Stimulated activated CD8-positive, alpha-beta memory T cell treated with anti-CD3 and anti-CD28 coated beads, Interleukin-12 subunit alpha, Interleukin-12 subunit beta, amount 100 ng/mL, for 1 hour (primary cell): ENCODE data around the gene IRF5.

Experiments used
- DNase-seq: peaks from one replicate; pipeline ENCODE4 v3.0.0-alpha.2; 2020; ENCODE audit warnings: low read depth

Gene IRF5, protein sequence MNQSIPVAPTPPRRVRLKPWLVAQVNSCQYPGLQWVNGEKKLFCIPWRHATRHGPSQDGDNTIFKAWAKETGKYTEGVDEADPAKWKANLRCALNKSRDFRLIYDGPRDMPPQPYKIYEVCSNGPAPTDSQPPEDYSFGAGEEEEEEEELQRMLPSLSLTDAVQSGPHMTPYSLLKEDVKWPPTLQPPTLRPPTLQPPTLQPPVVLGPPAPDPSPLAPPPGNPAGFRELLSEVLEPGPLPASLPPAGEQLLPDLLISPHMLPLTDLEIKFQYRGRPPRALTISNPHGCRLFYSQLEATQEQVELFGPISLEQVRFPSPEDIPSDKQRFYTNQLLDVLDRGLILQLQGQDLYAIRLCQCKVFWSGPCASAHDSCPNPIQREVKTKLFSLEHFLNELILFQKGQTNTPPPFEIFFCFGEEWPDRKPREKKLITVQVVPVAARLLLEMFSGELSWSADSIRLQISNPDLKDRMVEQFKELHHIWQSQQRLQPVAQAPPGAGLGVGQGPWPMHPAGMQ

GRCh38 chr7:128937647-128938543 is at the start of gene IRF5:
Gene IRF5, plus strand, starts transcription at chr7:128937927. Its CDS starts 4,155 bp downstream, at chr7:128942082.
- no peak for DNase-seq

DNA sequence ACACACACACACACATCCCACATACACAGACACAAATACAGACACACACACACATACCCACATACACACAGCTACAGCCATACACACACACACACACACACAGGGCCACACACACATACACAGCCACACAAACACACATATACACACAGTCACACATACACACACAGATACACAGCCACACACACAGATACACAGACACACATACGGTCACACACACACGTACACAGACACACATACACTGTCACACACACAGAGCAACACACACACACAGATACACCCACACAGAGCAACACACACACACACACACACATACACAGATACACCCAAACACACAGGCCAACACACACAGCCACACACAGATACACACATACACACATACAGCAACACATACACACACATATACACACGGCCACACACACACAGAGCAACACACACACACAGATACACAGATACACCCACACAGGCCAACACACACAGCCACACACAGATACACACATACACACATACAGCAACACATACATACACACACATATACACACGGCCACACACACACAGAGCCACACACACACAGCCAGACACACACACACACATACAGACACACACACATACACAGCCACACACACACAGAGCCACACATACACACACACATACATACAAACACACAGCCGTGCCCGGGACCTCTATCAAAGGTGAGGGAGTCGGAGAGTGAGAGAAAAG is 49.5 kb upstream of the IRF5 start:
- no peak for DNase-seq

- no peak for DNase-seq
Observed at GRCh38 chr7:128888756-128889095, 49.0 kb upstream of the IRF5 start.

- no peak for DNase-seq
Observed at GRCh38 chr7:128889121-128889520, 48.6 kb upstream of the IRF5 start.

DNA sequence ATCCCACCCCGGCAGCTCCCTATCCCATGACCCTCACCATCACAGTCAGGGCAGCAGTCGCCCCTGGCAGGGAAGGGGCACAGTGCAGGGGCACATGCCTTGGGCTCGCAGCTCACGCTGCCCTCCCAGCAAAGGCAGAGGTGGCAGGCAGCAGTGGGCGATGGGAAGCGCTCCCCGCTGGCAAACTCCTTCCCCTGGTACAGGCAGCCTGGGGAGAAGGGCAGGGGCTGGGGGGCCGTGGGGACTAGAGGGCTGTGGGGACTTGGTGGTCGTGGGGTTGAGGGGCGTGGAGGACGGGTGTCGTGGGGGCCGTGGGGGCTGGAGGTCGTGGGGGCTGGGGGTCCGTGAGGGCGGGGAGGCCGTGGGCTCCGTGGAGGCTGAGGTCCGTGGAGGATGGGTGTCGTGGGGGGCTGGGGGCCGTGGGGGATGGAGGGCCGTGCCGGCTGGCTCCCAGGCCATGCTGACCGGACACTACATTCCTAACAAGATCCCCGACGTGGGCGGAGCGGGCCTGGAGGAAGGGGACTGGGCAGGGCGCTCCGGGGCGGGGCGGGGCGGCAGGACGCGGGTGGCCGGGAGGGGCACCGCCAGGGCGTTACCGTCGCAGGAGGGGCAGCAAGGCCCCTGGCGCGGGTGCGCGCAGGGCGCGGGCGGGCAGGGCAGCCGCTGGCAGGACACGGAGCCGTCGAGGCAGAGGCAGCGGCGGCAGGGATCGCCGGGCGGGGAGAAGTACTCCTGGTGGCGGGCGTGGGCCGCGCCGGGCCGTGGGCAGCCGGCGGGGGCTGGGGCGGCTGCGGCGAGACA is 47.2 kb upstream of the IRF5 start:
- DNase-seq = no peak

DNA sequence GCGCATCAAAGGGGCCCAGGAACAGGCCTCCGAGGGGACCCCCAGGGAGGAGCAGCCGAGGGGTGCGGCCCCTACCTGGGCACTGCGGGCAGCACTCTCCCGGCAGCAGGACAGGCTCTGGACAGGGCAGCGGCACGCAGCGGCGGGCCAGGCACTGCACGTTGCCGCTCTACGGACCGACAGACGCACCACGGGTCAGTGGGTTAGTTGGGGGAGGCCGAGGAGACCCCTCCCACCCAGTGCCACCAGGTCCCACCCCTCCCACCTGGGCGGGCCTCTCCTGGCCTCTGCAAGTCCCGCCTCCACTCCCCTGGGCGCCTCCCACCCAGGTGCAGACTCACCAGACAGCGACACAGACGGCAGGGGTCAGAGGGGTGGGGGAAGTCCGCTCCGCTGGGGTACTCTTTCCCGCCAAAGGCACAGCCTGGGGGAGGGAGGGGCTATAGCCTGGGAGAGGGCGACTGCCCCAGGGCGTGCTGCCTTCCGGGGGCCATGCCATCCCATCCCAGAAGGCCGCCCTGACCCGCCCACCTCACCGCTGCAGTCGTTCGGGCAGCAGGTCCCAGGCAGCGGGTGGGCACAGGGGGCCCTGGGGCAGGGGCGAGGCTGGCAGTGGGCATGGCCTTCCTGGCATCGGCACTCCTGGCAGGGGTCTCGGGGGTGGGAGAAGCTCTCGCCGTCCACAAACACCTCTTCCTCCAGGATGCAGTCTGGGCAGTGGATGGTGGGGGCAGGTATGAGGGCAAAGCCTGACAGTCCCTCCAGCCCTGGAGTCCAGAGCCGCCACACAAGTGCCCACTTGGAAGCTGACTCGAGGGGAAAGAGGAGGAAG is 46.4 kb upstream of the IRF5 start:
- no peak for DNase-seq

DNA sequence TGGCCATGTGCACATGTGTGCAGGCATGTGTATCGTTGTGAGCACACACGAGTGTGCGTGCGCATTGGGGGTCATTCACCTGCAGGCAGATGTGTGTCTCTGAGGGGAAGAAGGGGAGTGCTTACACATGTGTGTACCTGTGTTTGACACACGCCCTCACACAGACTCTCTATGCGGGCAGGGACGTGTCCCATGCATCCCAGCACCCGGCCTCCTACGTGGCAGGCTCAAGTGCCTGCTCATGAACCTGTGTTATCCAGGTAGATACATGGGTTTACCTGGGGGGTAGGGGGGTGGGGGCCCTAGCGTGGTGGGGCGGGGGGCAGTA is 45.8 kb upstream of the IRF5 start:
- DNase-seq = no peak

DNA sequence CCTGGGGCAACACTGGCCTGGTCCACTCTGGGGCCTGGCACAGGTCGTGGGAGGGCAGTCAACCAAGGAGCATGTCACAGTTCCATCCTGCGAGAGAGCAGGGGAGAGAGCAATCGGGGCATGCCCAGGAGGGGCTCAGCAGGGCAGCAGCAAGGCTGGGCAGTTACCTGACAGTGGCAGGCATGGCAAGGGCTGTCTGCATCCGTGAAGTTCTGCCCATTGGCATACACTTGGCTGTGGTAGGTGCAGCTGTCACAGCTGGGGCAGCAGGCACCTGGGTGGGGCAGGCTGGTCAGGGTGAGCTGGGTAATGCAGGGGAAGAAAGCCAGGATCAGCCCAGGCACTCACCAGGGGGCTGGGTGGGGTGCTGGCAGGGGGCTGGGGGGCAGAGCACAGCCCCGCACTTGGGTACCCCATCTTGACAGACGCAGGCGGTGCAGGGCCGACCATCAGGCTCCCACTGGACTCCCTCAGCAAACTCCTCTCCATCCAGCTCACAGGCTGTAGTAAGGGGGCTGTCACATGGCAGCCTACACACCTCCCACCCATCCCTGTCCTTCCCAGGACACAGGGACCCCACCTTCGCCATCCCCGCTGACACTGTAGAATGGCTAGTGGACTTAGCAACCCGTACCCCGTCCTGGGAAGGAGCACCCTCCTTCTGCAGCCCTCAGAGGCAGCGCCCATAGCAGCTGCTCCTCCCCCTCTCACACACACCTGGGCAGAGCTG is 45.0 kb upstream of the IRF5 start:
- DNase-seq = no peak

- DNase-seq = no peak
Observed at GRCh38 chr7:128893251-128894100, 44.3 kb upstream of the IRF5 start.

DNA sequence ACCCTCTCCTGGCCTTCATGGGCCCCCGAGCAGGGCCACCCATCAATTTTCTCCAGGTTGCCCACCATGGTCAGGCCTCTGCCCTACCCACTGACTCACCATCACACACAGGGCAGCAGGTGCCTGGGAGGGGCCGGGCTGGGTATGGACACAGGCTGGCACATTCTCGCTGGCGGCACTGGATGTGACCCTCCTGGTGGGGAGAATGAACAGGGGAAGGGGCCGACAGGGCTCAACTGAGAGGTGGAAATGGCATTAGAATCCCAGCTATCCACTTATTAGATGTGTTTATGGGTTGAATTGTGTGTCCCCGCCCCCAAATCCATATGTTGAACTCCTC is 43.7 kb upstream of the IRF5 start:
- DNase-seq = no peak

GRCh38 chr7:128895320-128895719 is 42.4 kb upstream of the IRF5 start:
- DNase-seq = no peak

DNA sequence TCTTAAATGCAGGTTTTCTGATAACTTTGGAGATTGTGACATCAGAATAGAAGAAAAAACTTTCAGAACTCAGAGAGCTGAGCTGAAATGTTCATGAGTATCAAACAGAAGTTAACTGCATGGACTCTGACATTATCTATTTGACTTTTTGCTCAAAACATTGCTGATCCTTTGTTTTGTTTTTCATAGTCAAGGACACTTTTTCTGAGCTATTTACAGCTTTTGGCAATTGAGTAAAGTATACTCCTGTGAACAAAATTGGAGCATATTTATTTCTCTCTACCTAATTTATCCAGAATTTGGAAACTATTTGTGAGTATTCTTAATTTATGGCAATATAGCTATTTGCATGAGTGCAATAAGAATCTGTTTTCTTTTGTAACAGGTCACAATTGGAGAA is 38.3 kb upstream of the IRF5 start:
- no peak for DNase-seq

DNA sequence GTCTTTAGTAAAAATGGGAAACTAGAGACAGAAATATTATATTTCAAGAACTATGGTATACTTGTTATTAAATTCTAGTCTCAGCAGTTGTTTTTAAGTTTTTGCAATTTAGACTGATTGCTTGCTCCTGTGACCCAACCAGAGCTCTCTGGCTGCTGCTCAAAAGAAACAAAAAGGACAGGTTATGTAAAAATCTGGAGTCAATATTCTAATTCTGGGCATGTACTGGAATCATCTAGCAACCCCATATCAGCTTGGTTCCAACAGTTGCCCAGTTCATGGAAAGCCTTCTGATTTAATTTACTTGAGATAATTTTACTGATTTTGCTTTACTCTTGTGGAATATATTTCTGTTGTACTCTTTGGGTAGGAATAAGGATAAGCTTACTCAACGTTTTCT is 37.5 kb upstream of the IRF5 start:
- no peak for DNase-seq

GRCh38 chr7:128902761-128903585 is 34.8 kb upstream of the IRF5 start:
- no peak for DNase-seq

DNA sequence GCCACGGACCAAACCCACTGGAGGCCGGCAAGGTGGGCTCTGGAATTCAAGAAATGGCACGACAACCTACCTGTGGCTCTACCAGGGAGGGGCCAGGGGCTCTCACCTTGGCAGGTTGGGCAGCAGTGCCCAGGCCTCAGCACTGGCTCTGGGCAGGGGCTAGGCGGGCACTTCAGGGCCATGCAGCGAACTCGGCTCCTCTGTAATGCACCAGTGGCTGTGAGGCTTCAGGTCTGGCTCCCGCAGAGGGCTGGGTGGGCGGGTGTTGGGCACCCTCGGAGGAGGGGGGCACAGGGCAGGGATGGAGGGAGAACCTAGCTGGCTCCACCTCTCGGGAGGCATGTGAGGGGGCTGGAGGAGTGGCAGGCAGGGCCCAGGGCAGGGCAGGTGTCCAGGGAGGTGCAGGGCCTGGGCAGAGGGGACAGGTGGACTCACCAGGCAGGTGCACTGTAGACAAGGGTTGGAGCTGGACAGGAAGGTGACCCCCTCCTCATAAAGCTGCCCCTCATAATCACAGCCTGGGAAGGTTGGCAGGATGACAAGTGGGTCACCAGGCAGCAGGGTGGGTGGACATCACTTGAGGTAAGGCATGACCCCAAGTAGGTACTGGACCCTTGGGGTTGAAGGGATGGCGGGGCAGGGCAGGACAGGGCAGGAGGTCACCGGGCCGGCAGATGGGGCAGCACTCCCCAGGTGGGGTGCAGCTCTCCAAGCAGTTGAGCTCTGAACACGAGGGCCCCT is 33.9 kb upstream of the IRF5 start:
- no peak for DNase-seq

GRCh38 chr7:128904381-128905197 is 33.1 kb upstream of the IRF5 start:
- no peak for DNase-seq
